Measurements from ENCODE around the gene DCTN1.

GRCh38 chr2:74374509-74375205 is 5.5 kb downstream of the DCTN1 start:
- TF ChIP-seq CTCF (IDR thresholded peaks at IDR 0.05) = no peak
- no peak for TF ChIP-seq POLR2A (IDR thresholded peaks at IDR 0.05)
- TF ChIP-seq EP300 (IDR thresholded peaks at IDR 0.05) = no peak
